ENCODE results near the gene ZNF768. TPM values are rescaled to one million over a fixed set of nuclear protein-coding genes. Genes with fewer than 3 reads are reported as not detected.

Gene ZNF768
- total RNA-seq, 2 experiments from 2014 or later = 8.3 to 9.2 TPM

DNA sequence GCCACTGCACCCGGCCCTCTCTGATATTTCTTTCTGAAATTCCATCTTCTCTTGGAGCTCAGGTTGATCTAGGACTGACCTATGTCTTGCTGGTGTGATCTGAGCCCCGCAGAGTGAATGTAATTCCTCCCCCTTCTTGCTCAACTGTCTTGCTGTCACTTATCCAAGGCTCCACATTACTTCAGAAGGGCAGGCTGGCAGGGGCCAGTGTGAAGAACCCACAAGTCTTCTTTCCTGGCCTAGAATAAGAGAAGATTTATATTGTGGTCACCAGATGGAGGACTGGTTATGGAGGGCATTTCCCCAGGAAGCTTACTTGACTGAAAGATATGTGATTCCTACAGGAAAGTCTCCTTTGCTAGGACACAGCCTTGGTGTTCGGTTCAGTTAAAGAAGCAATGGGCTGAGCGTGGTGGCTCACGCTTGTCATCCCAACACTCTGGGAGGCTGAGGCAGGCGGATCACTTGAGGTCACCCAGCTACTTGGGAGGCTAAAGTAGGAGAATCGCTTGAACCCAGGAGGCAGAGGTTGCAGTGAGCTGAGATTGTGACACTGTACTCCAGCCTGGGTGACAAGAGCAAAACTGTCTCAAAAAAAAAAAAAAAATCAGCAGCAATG is 40.4 kb downstream of the ZNF768 start:
- CTCF ChIA-PET = interaction anchor here (0.8 to 1.3 kb wide), 3 partner anchors 11 to 65 kb away, joined by 3 to 4 read pairs (median 3); no protein-coding TSS in a partner anchor
- H3K4me1 Mint-ChIP-seq (ENCODE audit: low read depth) = peaks cover 50% of the 10 kb centered on the region
- no peaks in the 10 kb centered on the region for H3K27me3 Mint-ChIP-seq
- H3K36me3 Mint-ChIP-seq (ENCODE audit: low read depth) = peaks cover 75% of the 10 kb centered on the region
- TF ChIP-seq, protein P1, sequence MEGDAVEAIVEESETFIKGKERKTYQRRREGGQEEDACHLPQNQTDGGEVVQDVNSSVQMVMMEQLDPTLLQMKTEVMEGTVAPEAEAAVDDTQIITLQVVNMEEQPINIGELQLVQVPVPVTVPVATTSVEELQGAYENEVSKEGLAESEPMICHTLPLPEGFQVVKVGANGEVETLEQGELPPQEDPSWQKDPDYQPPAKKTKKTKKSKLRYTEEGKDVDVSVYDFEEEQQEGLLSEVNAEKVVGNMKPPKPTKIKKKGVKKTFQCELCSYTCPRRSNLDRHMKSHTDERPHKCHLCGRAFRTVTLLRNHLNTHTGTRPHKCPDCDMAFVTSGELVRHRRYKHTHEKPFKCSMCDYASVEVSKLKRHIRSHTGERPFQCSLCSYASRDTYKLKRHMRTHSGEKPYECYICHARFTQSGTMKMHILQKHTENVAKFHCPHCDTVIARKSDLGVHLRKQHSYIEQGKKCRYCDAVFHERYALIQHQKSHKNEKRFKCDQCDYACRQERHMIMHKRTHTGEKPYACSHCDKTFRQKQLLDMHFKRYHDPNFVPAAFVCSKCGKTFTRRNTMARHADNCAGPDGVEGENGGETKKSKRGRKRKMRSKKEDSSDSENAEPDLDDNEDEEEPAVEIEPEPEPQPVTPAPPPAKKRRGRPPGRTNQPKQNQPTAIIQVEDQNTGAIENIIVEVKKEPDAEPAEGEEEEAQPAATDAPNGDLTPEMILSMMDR (IDR thresholded peaks at IDR 0.05) = no peak
- DNase-seq (no peak), ATAC-seq (no peak)
- peak overlapping the region; percentile 37 for H3K27ac Mint-ChIP-seq
- H3K9me3 Mint-ChIP-seq = no peaks in the 10 kb centered on the region
- H3K4me3 Mint-ChIP-seq = no peak overlapping the region
- POLR2A ChIA-PET = interaction anchor here (1.0 to 4.8 kb wide), 6 partner anchors 10 to 41 kb away, joined by 3 to 26 read pairs (median 5); partner anchors contain the start of gene ITGAL
- intact Hi-C loops (cut with micrococcal nuclease) = loop anchor here (5.0 kb wide), 1 partner anchor 39 kb away; the partner anchor contains the start of gene SEPHS2

DNA sequence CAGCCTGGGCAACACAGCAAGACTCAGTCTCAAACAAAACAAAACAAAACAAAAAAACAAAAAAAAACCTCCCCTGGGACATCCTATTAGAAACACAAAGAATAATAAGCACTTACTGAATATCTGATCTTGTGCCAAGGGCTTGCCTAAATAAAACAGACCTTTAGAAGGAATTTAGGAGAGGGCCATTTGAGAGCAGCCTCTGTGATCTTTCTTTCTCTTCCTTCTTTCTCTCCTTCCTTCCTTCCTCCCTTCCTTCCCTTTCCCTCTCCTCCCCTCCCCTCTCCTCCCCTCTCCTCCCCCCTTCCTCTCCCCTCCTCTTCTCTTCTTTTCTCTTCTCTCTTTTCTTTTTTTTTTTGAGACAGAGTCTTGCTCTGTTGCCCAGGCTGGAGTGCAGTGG is 41.5 kb downstream of the ZNF768 start:
- intact Hi-C loops (cut with micrococcal nuclease) = loop anchor here (5.0 kb wide), 1 partner anchor 38 kb away; the partner anchor contains the start of gene SEPHS2
- TF ChIP-seq, protein P1 (IDR thresholded peaks at IDR 0.05) = no peak
- H3K27ac Mint-ChIP-seq = peak overlapping the region; percentile 49
- ChIA-PET CTCF (interaction anchor here (1.6 kb wide), 1 partner anchor 11 kb away, joined by 5 read pairs; no protein-coding TSS in a partner anchor), POLR2A (interaction anchor here (1.0 to 1.3 kb wide), 3 partner anchors 10 to 11 kb away, joined by 4 to 6 read pairs (median 5); no protein-coding TSS in a partner anchor)
- no peaks in the 10 kb centered on the region for H3K9me3 Mint-ChIP-seq
- H3K4me3 Mint-ChIP-seq = no peak overlapping the region
- H3K27me3 Mint-ChIP-seq = no peaks in the 10 kb centered on the region
- DNase-seq (no peak), ATAC-seq (no peak)
- peaks cover 77% of the 10 kb centered on the region for H3K36me3 Mint-ChIP-seq (ENCODE audit: low read depth)
- H3K4me1 Mint-ChIP-seq (ENCODE audit: low read depth) = peaks cover 49% of the 10 kb centered on the region

DNA sequence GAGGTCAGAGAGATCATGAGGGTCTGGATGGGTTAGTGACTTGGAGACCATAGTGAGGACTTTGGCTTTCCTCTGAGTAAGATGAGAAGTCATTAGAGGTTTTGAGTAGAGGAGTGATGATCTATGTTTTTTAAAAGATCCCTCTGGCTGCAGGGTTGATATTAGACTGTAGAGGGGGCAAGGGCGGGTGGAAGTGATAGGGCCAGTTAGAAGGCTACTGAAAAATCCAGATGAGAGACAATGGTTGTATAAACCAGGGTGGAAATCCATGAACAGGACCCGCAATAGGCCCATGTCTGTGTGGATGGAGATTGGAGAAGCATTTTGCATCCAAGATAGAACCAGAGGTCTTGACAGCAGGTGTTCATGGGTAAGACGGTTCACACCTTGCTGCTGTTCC is 44.0 kb downstream of the ZNF768 start:
- Mint-ChIP-seq H3K27me3 (no peaks in the 10 kb centered on the region), H3K36me3 (ENCODE audit: low read depth) (peaks cover 78% of the 10 kb centered on the region), H3K27ac (peak overlapping the region; percentile 75), H3K4me1 (ENCODE audit: low read depth) (peaks cover 48% of the 10 kb centered on the region), H3K9me3 (no peaks in the 10 kb centered on the region), H3K4me3 (no peak overlapping the region)
- ATAC-seq (peak; percentile 76), DNase-seq (peak; percentile 35)
- intact Hi-C loops (cut with micrococcal nuclease) = no loop called here
- ChIA-PET POLR2A (interaction anchor here (1.2 to 5.3 kb wide), 5 partner anchors 9 to 24 kb away, joined by 3 to 29 read pairs (median 4); no protein-coding TSS in a partner anchor), CTCF (interaction anchor here (0.9 to 1.4 kb wide), 3 partner anchors 52 to 116 kb away, joined by 3 to 4 read pairs (median 3); partner anchors contain the start of gene DCTPP1)
- TF ChIP-seq, protein P1 (IDR thresholded peaks at IDR 0.05) = peak; percentile 32

GRCh38 chr16:30481381-30481780 is 45.0 kb downstream of the ZNF768 start:
- Mint-ChIP-seq H3K4me1 (ENCODE audit: low read depth) (peaks cover 52% of the 10 kb centered on the region), H3K9me3 (no peaks in the 10 kb centered on the region), H3K27me3 (no peaks in the 10 kb centered on the region), H3K36me3 (ENCODE audit: low read depth) (peaks cover 83% of the 10 kb centered on the region), H3K4me3 (no peak overlapping the region), H3K27ac (peak overlapping the region; percentile 59)
- DNase-seq (no peak), ATAC-seq (no peak)
- intact Hi-C loops (cut with micrococcal nuclease) = no loop called here
- ChIA-PET POLR2A (interaction anchor here (0.6 to 5.3 kb wide), 8 partner anchors 8 to 132 kb away, joined by 3 to 29 read pairs (median 6); no protein-coding TSS in a partner anchor), CTCF (interaction anchor here (1.5 to 2.6 kb wide), 3 partner anchors 15 to 51 kb away, joined by 5 to 17 read pairs (median 11); partner anchors contain the start of gene DCTPP1)
- TF ChIP-seq, protein P1 (IDR thresholded peaks at IDR 0.05) = no peak

Data from activated CD8-positive, alpha-beta T cell treated with anti-CD3 and anti-CD28 coated beads for 36 hours (primary cell).